ENCODE measurements around the gene PHLDB2.

- no peak for TF ChIP-seq CTCF (IDR thresholded peaks at IDR 0.05)
- TF ChIP-seq POLR2A (IDR thresholded peaks at IDR 0.05) = no peak
- TF ChIP-seq EP300 (IDR thresholded peaks at IDR 0.05) = no peak
These were observed 146.1 kb downstream of the PHLDB2 start for GRCh38 chr3:112005091-112005672.

All from upper lobe of left lung (tissue), 4 donors.